K562 (cell line): ENCODE results near the gene NAPB. TPM values are rescaled to one million over a fixed set of nuclear protein-coding genes. Genes with fewer than 3 reads are reported as not detected.

ENCODE experiments used
- BMI1 ChIP-seq: fragments of 150-350 bp; IDR thresholded peaks from 2 replicates; pipeline ENCODE4 v1.6.1; 2014; ENCODE audit warnings: low read length
- BRCA1 ChIP-seq, 2 experiments: fragments of 450-650 bp in 1 of 2; sonication (generic) in 1 of 2; formaldehyde crosslinking in 1 of 2; IDR thresholded peaks; 2 replicates each; pipeline versions ENCODE4 v1.5.0 to v1.6.1; 2017 to 2020; ENCODE audit warnings: mild to moderate bottlenecking in 1 of 2, missing genetic modification reagents in 1 of 2
- ESRRA ChIP-seq: fragments of 450-650 bp; IDR thresholded peaks from 2 replicates; pipeline ENCODE4 v1.6.1; 2014; ENCODE audit warnings: low read depth, mild to moderate bottlenecking, moderate library complexity, borderline replicate concordance
- GATAD2B ChIP-seq: fragments of 450-650 bp; IDR thresholded peaks from 2 replicates; pipeline ENCODE4 v1.6.1; 2017; ENCODE audit warnings: mild to moderate bottlenecking, borderline replicate concordance
- HDAC8 ChIP-seq: fragments of 450-650 bp; IDR thresholded peaks from 2 replicates; pipeline ENCODE4 v1.6.1; 2016; ENCODE audit warnings: mild to moderate bottlenecking, missing genetic modification characterization, moderate library complexity, missing compliant biosample characterization
- HIVEP1 ChIP-seq: fragments of 250-450 bp; sonication (Bioruptor Pico); IDR thresholded peaks from 2 replicates; pipeline ENCODE4 v1.4.0; 2020; ENCODE audit warnings: mild to moderate bottlenecking
- MED1 ChIP-seq: sonication (generic); formaldehyde crosslinking; IDR thresholded peaks from 2 replicates; pipeline ENCODE4 v1.8.1; 2023; ENCODE audit warnings: missing genetic modification reagents, borderline replicate concordance
- PML ChIP-seq: IDR thresholded peaks from 2 replicates; pipeline ENCODE4 v1.6.1; 2012; ENCODE audit warnings: low read length, inconsistent platforms
- PTBP1 ChIP-seq: fragments of 200-400 bp; formaldehyde crosslinking; IDR thresholded peaks from 2 replicates; pipeline ENCODE4 v1.6.1; 2017; ENCODE audit warnings: low read depth, low read length
- SAP30 ChIP-seq: fragments of 200-600 bp; sonication (generic); IDR thresholded peaks from 2 replicates; pipeline ENCODE4 v1.6.1; 2012; ENCODE audit warnings: borderline replicate concordance, low read depth, mild to moderate bottlenecking, moderate library complexity, low read length, control low read depth, inconsistent platforms; ENCODE audit not compliant: insufficient read depth, poor library complexity, severe bottlenecking
- XRCC5 ChIP-seq: fragments of 200-400 bp; formaldehyde crosslinking; IDR thresholded peaks from 2 replicates; pipeline ENCODE4 v1.6.1; 2017; ENCODE audit warnings: low read depth, mild to moderate bottlenecking, low read length
- ZFPM2 ChIP-seq: fragments of 250-450 bp; sonication (Bioruptor Pico); IDR thresholded peaks from 2 replicates; pipeline ENCODE4 v1.5.1; 2022; ENCODE audit warnings: mild to moderate bottlenecking
- polyA plus RNA-seq, 8 experiments: library from polyadenylated mRNA; depleted of rRNA in 4 of 8; stranded (reverse) in 5 of 8; unstranded in 3 of 8; fragments of >200 nt; fragmentation: Nextera tagmentation in 2 of 8; fragmentation: Illumina TruSeq in 1 of 8; extraction: Ambion mirVana in 2 of 8; extraction: Trizol in 1 of 8; gene quantifications; 2 replicates each; pipeline versions ENCODE4 v1.2.1 to v1.2.3, GENCODE V29; 2011 to 2014; ENCODE audit warnings: inconsistent platforms in 1 of 8, missing spikeins in 1 of 8
- total RNA-seq, 7 experiments: library from RNA; depleted of rRNA in 6 of 7; stranded (reverse); fragments of >200 nt in 6 of 7; fragmentation: Illumina TruSeq in 2 of 7; extraction: Trizol in 2 of 7; gene quantifications; 2 replicates each; pipeline versions ENCODE4 v1.2.1 to v1.2.3, GENCODE V29; 2011 to 2021; ENCODE audit warnings: low replicate concordance in 1 of 7
- TF ChIP-seq, protein P1 (sequence below): fragments of 250-450 bp; sonication (Bioruptor Pico); IDR thresholded peaks from 2 replicates; pipeline ENCODE4 v1.9.0; 2021; ENCODE audit warnings: mild to moderate bottlenecking, inconsistent platforms
- TF ChIP-seq, protein P2 (sequence below): sonication (generic); formaldehyde crosslinking; IDR thresholded peaks from 2 replicates; pipeline ENCODE4 v1.8.1; 2022; ENCODE audit warnings: missing genetic modification reagents
- TF ChIP-seq, protein P3 (sequence below): fragments of 450-650 bp; formaldehyde crosslinking; IDR thresholded peaks from 2 replicates; pipeline ENCODE4 v1.4.0; 2022; ENCODE audit warnings: missing genetic modification characterization
- TF ChIP-seq, protein P4 (sequence below): IDR thresholded peaks from 2 replicates; pipeline ENCODE4 v1.6.1; 2014; ENCODE audit warnings: antibody characterized with exemption
- TF ChIP-seq, protein P5 (sequence below): fragments of 250-450 bp; sonication (Bioruptor Pico); IDR thresholded peaks from 2 replicates; pipeline ENCODE4 v1.5.0; 2021

The NAPB gene
- total and polyA plus RNA-seq, 9 of the 15 experiments (the other 6 are each of a cell fraction or from before 2014, with no cell fraction given): 1.4 to 7.7 (median 5.2) TPM

DNA sequence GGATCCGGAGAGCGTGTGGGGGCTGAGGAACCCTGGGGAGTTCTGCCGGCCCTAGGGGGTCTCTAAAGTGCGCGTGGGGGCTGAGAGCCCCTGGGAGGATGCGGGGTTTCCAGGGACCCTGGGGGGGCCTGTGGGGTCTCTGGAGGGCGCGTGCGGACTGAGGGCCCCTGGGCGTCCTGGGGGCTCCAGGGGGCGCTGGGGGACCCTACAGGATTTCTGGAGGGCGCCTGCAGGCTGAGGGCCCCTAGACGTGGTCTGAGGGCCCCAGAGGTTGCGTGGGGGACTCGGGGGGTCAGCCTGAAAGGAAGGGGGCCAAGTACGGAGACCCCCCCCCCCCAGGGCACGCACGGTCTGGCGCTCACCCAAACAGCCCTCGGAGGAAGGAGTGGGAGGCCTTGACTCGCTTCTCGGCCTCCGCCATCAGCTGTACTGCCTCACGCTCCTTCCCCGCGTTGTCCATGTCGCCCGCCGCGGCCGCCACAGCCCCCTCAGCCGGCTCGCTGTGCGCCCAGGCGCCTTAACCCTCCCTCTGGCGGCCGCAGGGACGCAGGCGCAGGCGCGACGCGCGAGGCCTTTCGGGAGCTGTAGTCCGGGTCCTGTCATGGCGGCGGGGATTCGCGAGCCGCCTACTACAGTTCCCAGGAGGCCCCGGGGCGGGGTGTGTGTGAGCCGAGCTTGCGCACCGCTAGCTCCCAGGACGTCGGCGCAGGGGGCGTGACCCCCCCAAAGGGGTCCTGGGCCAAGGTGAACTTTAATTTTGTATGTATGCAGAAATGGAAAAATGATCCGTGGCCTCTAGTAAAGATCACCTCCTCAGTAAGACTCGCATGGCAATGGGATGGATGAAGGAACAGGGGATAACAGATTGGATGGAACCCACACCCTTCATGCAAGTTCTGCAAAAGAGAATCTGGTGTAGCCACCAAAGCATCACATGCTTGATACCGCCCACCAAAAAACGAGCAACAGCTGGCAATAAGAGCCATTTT lies at the start of gene NAPB (continued):
- TF ChIP-seq, protein P1, sequence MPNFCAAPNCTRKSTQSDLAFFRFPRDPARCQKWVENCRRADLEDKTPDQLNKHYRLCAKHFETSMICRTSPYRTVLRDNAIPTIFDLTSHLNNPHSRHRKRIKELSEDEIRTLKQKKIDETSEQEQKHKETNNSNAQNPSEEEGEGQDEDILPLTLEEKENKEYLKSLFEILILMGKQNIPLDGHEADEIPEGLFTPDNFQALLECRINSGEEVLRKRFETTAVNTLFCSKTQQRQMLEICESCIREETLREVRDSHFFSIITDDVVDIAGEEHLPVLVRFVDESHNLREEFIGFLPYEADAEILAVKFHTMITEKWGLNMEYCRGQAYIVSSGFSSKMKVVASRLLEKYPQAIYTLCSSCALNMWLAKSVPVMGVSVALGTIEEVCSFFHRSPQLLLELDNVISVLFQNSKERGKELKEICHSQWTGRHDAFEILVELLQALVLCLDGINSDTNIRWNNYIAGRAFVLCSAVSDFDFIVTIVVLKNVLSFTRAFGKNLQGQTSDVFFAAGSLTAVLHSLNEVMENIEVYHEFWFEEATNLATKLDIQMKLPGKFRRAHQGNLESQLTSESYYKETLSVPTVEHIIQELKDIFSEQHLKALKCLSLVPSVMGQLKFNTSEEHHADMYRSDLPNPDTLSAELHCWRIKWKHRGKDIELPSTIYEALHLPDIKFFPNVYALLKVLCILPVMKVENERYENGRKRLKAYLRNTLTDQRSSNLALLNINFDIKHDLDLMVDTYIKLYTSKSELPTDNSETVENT: 0 out of 2 replicates have a peak, but pooled peaks have one; percentile 66
- no peak for TF ChIP-seq GATAD2B
- TF ChIP-seq, protein P2, sequence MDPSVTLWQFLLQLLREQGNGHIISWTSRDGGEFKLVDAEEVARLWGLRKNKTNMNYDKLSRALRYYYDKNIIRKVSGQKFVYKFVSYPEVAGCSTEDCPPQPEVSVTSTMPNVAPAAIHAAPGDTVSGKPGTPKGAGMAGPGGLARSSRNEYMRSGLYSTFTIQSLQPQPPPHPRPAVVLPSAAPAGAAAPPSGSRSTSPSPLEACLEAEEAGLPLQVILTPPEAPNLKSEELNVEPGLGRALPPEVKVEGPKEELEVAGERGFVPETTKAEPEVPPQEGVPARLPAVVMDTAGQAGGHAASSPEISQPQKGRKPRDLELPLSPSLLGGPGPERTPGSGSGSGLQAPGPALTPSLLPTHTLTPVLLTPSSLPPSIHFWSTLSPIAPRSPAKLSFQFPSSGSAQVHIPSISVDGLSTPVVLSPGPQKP (CRISPR knock-in tag): no peak
- TF ChIP-seq BRCA1 (IDR thresholded peaks at IDR 0.05): no peak
- TF ChIP-seq BRCA1 (CRISPR knock-in tag; IDR thresholded peaks at IDR 0.05): no peak
- TF ChIP-seq, protein P3, sequence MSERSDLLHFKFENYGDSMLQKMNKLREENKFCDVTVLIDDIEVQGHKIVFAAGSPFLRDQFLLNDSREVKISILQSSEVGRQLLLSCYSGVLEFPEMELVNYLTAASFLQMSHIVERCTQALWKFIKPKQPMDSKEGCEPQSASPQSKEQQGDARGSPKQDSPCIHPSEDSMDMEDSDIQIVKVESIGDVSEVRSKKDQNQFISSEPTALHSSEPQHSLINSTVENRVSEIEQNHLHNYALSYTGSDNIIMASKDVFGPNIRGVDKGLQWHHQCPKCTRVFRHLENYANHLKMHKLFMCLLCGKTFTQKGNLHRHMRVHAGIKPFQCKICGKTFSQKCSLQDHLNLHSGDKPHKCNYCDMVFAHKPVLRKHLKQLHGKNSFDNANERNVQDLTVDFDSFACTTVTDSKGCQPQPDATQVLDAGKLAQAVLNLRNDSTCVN (CRISPR knock-in tag): no peak
- TF ChIP-seq XRCC5: no peak
- TF ChIP-seq, protein P4, sequence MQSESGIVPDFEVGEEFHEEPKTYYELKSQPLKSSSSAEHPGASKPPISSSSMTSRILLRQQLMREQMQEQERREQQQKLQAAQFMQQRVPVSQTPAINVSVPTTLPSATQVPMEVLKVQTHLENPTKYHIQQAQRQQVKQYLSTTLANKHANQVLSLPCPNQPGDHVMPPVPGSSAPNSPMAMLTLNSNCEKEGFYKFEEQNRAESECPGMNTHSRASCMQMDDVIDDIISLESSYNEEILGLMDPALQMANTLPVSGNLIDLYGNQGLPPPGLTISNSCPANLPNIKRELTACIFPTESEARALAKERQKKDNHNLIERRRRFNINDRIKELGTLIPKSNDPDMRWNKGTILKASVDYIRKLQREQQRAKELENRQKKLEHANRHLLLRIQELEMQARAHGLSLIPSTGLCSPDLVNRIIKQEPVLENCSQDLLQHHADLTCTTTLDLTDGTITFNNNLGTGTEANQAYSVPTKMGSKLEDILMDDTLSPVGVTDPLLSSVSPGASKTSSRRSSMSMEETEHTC: no peak
- TF ChIP-seq PML: peak; percentile 33; the same call in 1 of the 2 replicates
- no peak for TF ChIP-seq HDAC8
- TF ChIP-seq, protein P5, sequence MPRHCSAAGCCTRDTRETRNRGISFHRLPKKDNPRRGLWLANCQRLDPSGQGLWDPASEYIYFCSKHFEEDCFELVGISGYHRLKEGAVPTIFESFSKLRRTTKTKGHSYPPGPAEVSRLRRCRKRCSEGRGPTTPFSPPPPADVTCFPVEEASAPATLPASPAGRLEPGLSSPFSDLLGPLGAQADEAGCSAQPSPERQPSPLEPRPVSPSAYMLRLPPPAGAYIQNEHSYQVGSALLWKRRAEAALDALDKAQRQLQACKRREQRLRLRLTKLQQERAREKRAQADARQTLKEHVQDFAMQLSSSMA: no peak
- no peak; the same call in 1 of the 2 replicates for TF ChIP-seq ESRRA
- TF ChIP-seq MED1: no peak
- no peak for TF ChIP-seq SAP30
- TF ChIP-seq PTBP1: no peak
- TF ChIP-seq ZFPM2 (CRISPR knock-in tag): no peak
- TF ChIP-seq HIVEP1: no peak
- no peak for TF ChIP-seq BMI1
